HG02840 (cell line): Measurements from ENCODE around the gene PDE6H.

Experiments
- ATAC-seq: cut with Tn5 transposase; IDR thresholded peaks from one replicate; pipeline ENCODE4 v1.9.1; 2021; ENCODE audit warnings: mild to moderate bottlenecking, moderate library complexity, moderate number of reproducible peaks; ENCODE audit not compliant: unreplicated experiment, low FRiP score

Gene PDE6H

GRCh38 chr12:14950982-14951746 is 21.7 kb upstream of the PDE6H start:
- ATAC-seq: no peak

DNA sequence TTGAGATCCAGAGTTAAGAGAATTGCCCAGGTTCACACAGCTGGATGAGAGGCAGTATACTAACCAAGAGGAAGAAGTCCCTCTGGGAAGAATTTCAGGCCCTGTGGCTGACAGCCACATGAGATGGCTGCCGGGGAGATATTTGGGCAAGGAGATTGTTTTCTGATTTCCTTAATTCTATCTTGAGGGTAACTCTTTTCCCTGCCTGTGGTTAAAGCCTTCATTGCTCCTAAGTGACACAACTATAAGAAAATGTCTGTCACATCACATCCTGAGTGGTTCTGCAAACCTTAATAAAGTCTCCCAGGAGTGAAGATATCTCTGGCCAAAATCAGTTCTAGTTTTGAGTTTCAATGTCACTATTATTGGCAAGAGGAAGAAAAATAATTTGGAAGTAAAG is 21.0 kb upstream of the PDE6H start:
- no peak for ATAC-seq

- ATAC-seq: peak; percentile 50
Observed at GRCh38 chr12:14952299-14952921, 20.4 kb upstream of the PDE6H start.

DNA sequence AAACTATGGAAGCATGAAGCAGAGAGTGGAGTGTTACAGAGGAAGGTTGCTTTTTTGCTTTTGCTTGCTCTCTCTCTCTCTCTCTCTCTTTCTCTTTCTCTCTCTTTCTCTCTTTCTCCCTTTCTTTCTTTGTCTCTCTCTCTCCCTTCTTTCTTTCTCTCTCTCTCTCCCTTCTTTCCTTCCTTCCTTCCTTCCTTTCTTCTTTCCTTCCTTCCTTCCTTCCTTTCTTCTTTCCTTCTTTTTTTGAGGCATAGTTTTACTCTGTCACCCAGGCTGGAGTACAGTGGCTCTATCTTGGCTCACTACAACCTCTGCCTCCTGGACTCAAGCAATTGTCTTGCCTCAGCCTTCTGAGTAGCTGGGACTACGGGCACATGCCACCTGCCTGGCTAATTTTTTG is 19.1 kb upstream of the PDE6H start:
- ATAC-seq: no peak

DNA sequence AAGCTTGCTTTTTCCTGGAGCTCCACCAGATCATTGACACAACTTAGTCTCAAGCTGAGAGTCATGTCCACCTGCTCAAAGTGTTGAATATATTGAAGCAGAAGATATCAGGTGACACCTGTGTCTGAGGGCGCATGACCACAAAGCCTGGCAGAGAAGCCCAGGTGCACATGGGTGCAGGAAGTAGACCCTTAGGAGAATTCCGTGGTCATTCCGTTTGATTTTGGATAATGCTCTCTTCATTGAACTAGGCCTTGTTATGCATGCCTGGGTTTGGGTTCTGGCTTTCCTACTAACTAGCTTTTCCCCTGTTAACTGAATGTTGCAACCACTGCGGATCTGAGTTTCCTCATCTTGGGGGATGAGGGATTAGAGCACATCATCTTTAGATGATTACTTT is 18.6 kb upstream of the PDE6H start:
- ATAC-seq: no peak

- ATAC-seq: peak; percentile 33
Observed at GRCh38 chr12:14956024-14956891, 16.6 kb upstream of the PDE6H start.

GRCh38 chr12:14956905-14957304 is 15.9 kb upstream of the PDE6H start:
- no peak for ATAC-seq

DNA sequence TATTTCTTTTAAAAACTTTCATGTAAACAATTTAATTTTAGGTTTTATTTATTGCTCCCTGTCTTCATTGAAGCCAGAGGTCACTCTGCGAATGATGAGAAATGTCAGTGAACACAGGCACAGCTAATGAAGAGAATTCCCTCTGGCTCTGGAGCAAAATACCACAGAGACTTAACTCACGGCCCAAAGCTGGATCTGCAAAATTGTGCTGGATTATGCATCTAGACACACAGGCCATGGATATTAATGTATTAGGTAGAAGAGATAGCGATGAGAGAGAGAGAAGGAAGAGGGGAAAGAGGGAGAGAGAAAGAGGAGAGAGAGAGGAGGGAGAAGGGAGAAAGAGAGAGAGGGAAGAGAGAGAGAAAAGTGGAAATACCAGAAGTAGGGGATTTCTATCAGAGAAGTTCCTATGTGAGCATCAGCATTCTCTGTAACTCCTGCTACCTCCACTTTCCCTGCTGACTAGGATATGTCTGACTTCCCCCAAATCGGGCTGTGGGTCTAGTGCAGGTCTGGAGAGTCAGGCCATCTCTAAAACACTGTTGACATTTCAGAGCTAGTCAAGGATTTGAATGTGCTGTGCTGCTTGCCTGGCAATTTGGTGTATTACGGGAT is 15.2 kb upstream of the PDE6H start:
- no peak for ATAC-seq

- ATAC-seq: no peak
Observed at GRCh38 chr12:14958361-14959125, 14.3 kb upstream of the PDE6H start.

DNA sequence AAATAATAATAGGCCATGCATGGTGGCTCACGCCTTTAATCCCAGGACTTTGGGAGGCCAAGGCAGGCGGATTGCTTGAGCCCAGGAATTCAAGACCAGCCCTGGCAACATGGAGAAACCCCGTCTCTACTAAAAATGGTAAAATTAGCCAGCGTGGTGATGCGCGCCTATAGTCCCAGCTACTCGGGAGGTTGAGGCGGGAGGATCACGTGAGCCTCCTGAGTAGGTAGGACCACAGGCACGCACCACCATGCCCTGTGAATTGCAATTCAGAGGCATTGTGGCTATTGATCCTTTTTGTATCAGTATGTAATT is 13.8 kb upstream of the PDE6H start:
- no peak for ATAC-seq

DNA sequence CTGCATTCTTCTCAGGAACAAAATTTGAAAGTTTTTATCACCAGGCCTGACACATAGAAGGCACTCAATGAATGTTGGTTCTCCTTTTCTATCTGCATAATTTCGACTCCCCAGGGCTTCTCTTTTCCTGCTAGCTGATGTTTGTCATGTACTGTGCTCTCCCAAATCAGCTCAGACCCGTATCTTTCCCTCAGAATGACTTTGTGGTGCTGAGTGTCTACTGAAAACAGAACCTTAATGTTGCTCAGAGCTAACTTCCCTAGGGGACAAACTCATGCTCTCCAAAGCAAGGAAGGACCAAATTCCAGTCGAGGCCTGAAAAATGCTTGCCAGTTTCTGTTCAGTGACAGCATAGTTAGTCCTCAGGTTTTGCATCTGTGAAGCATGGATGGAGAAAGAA is 13.4 kb upstream of the PDE6H start:
- ATAC-seq: no peak

- ATAC-seq: no peak
Observed at GRCh38 chr12:14959916-14960496, 12.8 kb upstream of the PDE6H start.

GRCh38 chr12:14960548-14961465 is 12.0 kb upstream of the PDE6H start:
- ATAC-seq: peak; percentile 35

GRCh38 chr12:14961466-14962152 is 11.2 kb upstream of the PDE6H start, which contains the start of gene ARHGDIB:
Gene ARHGDIB (minus strand): TSS chr12:14961601. CDS start chr12:14950712, 10,889 bp downstream.
- ATAC-seq: peak; percentile 61

DNA sequence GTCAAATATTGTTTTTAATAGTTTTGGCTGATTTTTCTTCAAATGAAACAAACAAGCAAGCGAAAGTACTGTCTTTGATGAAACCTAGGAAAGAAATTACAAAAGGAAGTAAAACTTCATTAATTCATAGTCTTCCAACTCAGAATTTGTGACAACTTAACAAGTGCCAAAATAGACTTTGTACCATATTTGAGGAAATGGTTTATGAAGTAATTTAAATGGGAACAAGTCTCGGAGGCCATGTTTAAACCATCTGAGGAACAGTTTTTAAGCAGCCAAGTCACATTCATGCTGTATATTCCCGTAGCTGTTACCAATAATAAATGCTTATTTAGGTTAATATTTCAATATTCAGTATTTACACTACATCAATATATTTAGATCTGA is 10.7 kb upstream of the PDE6H start:
- no peak for ATAC-seq

GRCh38 chr12:14962797-14963196 is 10.0 kb upstream of the PDE6H start:
- ATAC-seq: no peak

DNA sequence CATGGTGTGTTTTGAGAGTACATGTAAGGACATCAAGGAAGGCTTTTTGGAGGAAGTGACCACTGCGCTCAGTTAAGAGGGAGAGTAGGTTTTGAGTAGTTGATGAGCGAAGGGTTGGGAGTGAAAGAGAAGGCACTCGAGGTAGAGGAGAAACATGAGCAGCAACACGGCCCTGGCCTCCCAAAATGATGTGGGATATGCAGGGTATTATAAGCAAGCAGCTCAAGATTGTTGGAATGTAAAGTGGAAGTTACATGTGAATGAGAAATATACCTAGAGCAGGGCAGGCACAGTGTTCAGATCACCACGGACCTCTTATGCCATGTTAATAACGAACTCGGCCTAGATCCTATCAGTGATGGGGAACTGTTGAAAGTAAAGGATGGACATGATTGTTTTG is 9.3 kb upstream of the PDE6H start:
- no peak for ATAC-seq

DNA sequence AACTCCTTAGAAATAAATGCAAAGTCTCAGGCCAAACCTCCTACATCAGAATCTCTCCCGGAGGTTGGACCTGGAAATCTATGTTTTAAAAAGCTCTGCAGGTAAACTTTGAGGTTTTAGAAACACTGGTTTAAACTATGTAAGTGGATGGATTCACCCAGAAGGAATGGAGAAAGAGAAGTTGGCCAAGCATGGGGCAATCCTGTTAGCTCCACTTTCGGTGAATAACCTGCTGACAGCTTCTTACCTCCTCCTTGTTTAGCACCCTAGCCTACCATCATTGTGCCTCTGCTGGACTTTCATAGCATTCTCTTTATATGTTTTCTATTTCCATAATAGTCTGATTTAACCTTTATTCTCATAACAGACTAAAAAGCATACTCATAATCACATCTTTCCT is 8.4 kb upstream of the PDE6H start:
- ATAC-seq: no peak
